GM12892 (cell line): ENCODE measurements around the gene DVL3. TPM values are rescaled to one million over a fixed set of nuclear protein-coding genes. Genes with fewer than 3 reads are reported as not detected.
"Not testable (repeated sequence)": the region's sequence is repeated elsewhere in the genome, so short reads cannot be mapped to it uniquely, and the experiment has no call there.

Experiments
- DNase-seq: peaks from one replicate; pipeline ENCODE4 v3.0.0; 2011; ENCODE audit not compliant: insufficient read length
- FAIRE-seq: peaks from 2 replicates; lab custom pipeline; 2011; peaks lifted over from hg19 to GRCh38; lab: Jason Lieb, UNC
- POLR2A ChIP-seq: IDR thresholded peaks from 2 replicates; pipeline ENCODE4 v1.6.1; 2011; ENCODE audit warnings: low read depth, low read length, control low read depth
- POLR2AphosphoS5 ChIP-seq: IDR thresholded peaks from 2 replicates; pipeline ENCODE4 v1.6.1; 2011; ENCODE audit warnings: low read depth, low read length, control low read depth
- TAF1 ChIP-seq: IDR thresholded peaks from 2 replicates; pipeline ENCODE4 v1.6.1; 2011; ENCODE audit warnings: low read depth, mild to moderate bottlenecking, control low read depth, low read length, borderline replicate concordance
- polyA plus RNA-seq: library from polyadenylated mRNA; unstranded; fragments of >200 nt; gene quantifications from one replicate; pipeline ENCODE4 v1.2.1, GENCODE V29; 2012; ENCODE audit warnings: missing spikeins, inconsistent platforms; ENCODE audit not compliant: missing spikeins

DVL3 gene
- polyA plus RNA-seq: 14.3 TPM

- FAIRE-seq: no peak
- DNase-seq: peak; percentile 88
- TF ChIP-seq TAF1: peak; percentile 17; the same call in 1 of the 2 replicates
- no peak for TF ChIP-seq POLR2AphosphoS5
Measured at GRCh38 chr3:184154885-184155643, at the start of gene DVL3. Gene DVL3 (plus strand): TSS chr3:184155377. CDS start chr3:184155636, 259 bp downstream.

- TF ChIP-seq TAF1: no peak
- no peak for TF ChIP-seq POLR2A
- TF ChIP-seq POLR2AphosphoS5: no peak
- DNase-seq (no peak), FAIRE-seq (no peak)
Measured at GRCh38 chr3:184110316-184110725, 44.9 kb upstream of the DVL3 start.

- DNase-seq (no peak), FAIRE-seq (no peak)
- TF ChIP-seq POLR2A (no peak), POLR2AphosphoS5 (no peak), TAF1 (no peak)
Measured at GRCh38 chr3:184116017-184116416, 39.2 kb upstream of the DVL3 start.

GRCh38 chr3:184117636-184118035 lies 37.5 kb upstream of the DVL3 start:
- FAIRE-seq (no peak), DNase-seq (no peak)
- no peak for TF ChIP-seq POLR2A
- no peak for TF ChIP-seq TAF1
- TF ChIP-seq POLR2AphosphoS5: no peak

GRCh38 chr3:184121031-184121430 lies 34.1 kb upstream of the DVL3 start:
- FAIRE-seq, DNase-seq: not testable (repeated sequence)

GRCh38 chr3:184126006-184126405 lies 29.2 kb upstream of the DVL3 start:
- no peak for FAIRE-seq
- TF ChIP-seq TAF1 (no peak), POLR2A (no peak), POLR2AphosphoS5 (no peak)

GRCh38 chr3:184129012-184129411 lies 26.2 kb upstream of the DVL3 start:
- no peak for TF ChIP-seq POLR2AphosphoS5
- TF ChIP-seq TAF1: no peak
- no peak for TF ChIP-seq POLR2A
- FAIRE-seq (peak; percentile 30), DNase-seq (no peak)

More at GRCh38 chr3:184126006-184126405, 29.2 kb upstream of the DVL3 start:
- no peak for DNase-seq

- FAIRE-seq: no peak
- TF ChIP-seq POLR2AphosphoS5 (no peak), TAF1 (no peak), POLR2A (no peak)
- DNase-seq: no peak
Measured at GRCh38 chr3:184132945-184133344, 22.2 kb upstream of the DVL3 start.

GRCh38 chr3:184133840-184134745 lies 21.1 kb upstream of the DVL3 start:
- DNase-seq (peak; percentile 41), FAIRE-seq (peak; percentile 48)
- TF ChIP-seq TAF1 (no peak), POLR2AphosphoS5 (no peak), POLR2A (peak; percentile 22; the same call in 1 of the 2 replicates)

- TF ChIP-seq POLR2AphosphoS5: no peak
- 0 out of 2 replicates have a peak, but pooled peaks have one; percentile 12 for TF ChIP-seq TAF1
- TF ChIP-seq POLR2A: no peak
- DNase-seq: no peak
- no peak for FAIRE-seq
Measured at GRCh38 chr3:184134746-184135148, 20.4 kb upstream of the DVL3 start.

- TF ChIP-seq POLR2A (peak; percentile 91), POLR2AphosphoS5 (peak; percentile 87), TAF1 (peak; percentile 95)
- peak; percentile 96 for FAIRE-seq
- DNase-seq: peak; percentile 77
Measured at GRCh38 chr3:184135149-184135910, 19.8 kb upstream of the DVL3 start, which contains the start of gene EIF2B5. Gene EIF2B5 (plus strand): TSS chr3:184135358. CDS start chr3:184135386, 28 bp downstream.
